Measurements from ENCODE around the gene FAM131A.

GRCh38 chr3:184387174-184387714 is 49.8 kb downstream of the FAM131A start:
- TF ChIP-seq POLR2A (IDR thresholded peaks at IDR 0.05; ENCODE audit: low read depth, low read length) (no peak), POLR2AphosphoS5 (IDR thresholded peaks at IDR 0.05; ENCODE audit: insufficient read depth, low read depth, low read length) (no peak), EZH2 (IDR thresholded peaks at IDR 0.05; ENCODE audit: borderline replicate concordance, low read depth, low read length, severe bottlenecking) (no peak), GATA2 (IDR thresholded peaks at IDR 0.05; ENCODE audit: insufficient read depth, insufficient read length, low read depth, low read length) (no peak), MYC (IDR thresholded peaks at IDR 0.05; ENCODE audit: low read depth, low read length) (no peak)
- TF ChIP-seq, protein P1, sequence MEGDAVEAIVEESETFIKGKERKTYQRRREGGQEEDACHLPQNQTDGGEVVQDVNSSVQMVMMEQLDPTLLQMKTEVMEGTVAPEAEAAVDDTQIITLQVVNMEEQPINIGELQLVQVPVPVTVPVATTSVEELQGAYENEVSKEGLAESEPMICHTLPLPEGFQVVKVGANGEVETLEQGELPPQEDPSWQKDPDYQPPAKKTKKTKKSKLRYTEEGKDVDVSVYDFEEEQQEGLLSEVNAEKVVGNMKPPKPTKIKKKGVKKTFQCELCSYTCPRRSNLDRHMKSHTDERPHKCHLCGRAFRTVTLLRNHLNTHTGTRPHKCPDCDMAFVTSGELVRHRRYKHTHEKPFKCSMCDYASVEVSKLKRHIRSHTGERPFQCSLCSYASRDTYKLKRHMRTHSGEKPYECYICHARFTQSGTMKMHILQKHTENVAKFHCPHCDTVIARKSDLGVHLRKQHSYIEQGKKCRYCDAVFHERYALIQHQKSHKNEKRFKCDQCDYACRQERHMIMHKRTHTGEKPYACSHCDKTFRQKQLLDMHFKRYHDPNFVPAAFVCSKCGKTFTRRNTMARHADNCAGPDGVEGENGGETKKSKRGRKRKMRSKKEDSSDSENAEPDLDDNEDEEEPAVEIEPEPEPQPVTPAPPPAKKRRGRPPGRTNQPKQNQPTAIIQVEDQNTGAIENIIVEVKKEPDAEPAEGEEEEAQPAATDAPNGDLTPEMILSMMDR (IDR thresholded peaks at IDR 0.05; ENCODE audit: extremely low read depth in 1 of 2, insufficient read depth in 1 of 2, low read depth in 1 of 2, low read length in 2 of 2) = no peak
- TF ChIP-seq, protein P2, sequence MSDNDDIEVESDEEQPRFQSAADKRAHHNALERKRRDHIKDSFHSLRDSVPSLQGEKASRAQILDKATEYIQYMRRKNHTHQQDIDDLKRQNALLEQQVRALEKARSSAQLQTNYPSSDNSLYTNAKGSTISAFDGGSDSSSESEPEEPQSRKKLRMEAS (IDR thresholded peaks at IDR 0.05; ENCODE audit: insufficient read depth, insufficient read length) = no peak

Measured in endothelial cell of umbilical vein (primary cell).